Ovary (tissue), 3 donors: ENCODE data around the gene VDAC2.

Source experiments
- POLR2A ChIP-seq: fragments of 450-650 bp; IDR thresholded peaks from one replicate; pipeline ENCODE4 v1.6.1; 2017; ENCODE audit warnings: antibody characterized with exemption, mild to moderate bottlenecking, moderate library complexity
- TF ChIP-seq, protein P1 (sequence below), 3 donors: fragments of 450-650 bp in 2 of 3; fragments of 200-600 bp in 1 of 3; IDR thresholded peaks; one replicate each; pipeline versions ENCODE4 v1.5.1 to v1.8.0; 2016 to 2022; ENCODE audit warnings: antibody characterized with exemption in 3 of 3, mild to moderate bottlenecking in 1 of 3
- donor health status: DM: no; HTN: no; CAD: no.

DNA sequence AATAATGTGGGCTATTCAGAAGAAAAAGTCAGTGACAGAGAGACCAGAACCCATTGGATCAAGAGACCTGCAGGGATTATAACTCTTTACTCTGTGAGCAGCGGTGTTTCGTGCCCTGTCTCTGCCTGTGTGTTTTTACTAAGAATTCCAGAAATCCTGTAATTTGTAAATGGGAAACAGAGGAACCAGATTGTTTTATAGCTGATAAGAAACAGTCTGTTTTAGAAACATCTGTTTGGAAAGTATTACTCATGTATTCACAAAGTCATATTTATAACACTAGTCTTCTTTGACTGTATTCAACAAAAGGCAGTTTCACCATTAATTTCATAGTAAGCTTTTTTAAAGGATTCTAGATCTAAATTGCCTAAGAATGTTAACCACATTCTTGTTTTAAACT, 30.0 kb upstream of the VDAC2 start:
- TF ChIP-seq, protein P1, sequence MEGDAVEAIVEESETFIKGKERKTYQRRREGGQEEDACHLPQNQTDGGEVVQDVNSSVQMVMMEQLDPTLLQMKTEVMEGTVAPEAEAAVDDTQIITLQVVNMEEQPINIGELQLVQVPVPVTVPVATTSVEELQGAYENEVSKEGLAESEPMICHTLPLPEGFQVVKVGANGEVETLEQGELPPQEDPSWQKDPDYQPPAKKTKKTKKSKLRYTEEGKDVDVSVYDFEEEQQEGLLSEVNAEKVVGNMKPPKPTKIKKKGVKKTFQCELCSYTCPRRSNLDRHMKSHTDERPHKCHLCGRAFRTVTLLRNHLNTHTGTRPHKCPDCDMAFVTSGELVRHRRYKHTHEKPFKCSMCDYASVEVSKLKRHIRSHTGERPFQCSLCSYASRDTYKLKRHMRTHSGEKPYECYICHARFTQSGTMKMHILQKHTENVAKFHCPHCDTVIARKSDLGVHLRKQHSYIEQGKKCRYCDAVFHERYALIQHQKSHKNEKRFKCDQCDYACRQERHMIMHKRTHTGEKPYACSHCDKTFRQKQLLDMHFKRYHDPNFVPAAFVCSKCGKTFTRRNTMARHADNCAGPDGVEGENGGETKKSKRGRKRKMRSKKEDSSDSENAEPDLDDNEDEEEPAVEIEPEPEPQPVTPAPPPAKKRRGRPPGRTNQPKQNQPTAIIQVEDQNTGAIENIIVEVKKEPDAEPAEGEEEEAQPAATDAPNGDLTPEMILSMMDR (IDR thresholded peaks at IDR 0.05) = no peak
- no peak for TF ChIP-seq POLR2A
